Sigmoid colon (tissue), 4 donors: ENCODE measurements around the gene PLCH1.

Experiments used
- CTCF ChIP-seq, 4 experiments: fragments of 450-650 bp in 3 of 4; fragments of 200-600 bp in 1 of 4; IDR thresholded peaks; one replicate each; pipeline ENCODE4 v1.5.1; 2016 to 2019; ENCODE audit warnings: antibody characterized with exemption in 4 of 4, mild to moderate bottlenecking in 3 of 4, moderate library complexity in 2 of 4
- EP300 ChIP-seq, 4 donors: sonication (generic); formaldehyde crosslinking; IDR thresholded peaks; one replicate each; pipeline ENCODE4 v1.6.1; 2017; ENCODE audit warnings: antibody characterized with exemption in 4 of 4

GRCh38 chr3:155585384-155585783 is 159.5 kb downstream of the PLCH1 start:
- no peak for TF ChIP-seq CTCF (IDR thresholded peaks at IDR 0.05)
- no peak for TF ChIP-seq EP300 (IDR thresholded peaks at IDR 0.05)
